ENCODE measurements around the gene METTL22. TPM values are rescaled to one million over a fixed set of nuclear protein-coding genes. Genes with fewer than 3 reads are reported as not detected.
A peak's percentile ranks its signal among the peaks of the same experiment; 100 is the strongest.

The METTL22 gene
- total RNA-seq, 4 donors from 2014 or later: 22.5 to 24.5 (median 23.4) TPM

DNA sequence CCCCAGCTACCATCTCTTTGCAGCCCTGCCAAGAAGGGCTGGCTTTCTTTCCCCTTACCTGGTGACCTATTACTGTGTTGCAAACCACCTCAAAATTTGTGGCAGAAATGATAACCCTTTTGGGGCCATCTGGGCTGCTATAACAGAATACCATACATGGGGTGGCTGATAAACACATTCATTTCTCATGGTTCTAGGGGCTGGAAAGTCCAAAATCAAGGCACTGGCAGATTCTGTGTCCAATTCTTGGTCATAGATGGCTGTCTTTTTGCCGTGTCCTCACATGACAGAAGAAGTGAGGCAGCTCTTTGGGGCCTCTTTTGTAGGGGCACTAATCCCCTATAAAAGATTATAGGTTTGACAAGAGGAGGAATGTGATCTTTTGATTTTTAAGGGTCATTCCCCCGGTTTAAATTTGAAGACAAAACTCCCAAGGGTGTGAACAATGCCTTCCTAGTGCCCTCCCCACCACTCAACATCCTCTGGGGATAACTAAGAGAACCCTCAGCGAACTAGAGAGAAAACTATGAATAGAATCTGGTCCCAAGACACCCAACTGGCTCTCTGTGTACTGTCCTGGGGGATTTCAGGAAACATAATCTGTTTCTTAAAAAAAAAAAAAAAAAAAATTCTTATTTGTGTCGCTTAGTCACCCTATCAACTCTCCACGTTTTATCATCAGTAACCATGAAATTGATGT, 1.7 kb upstream of the METTL22 start:
- Histone ChIP-seq H3K27me3 (peaks cover 0 to 20% (median 0%) of the 10 kb centered on the region in 4 donors), H3K9me3 (no peaks in the 10 kb centered on the region), H3K36me3 (peaks cover 0 to 9% (median 0%) of the 10 kb centered on the region in 4 donors), H3K4me3 (no peak overlapping the region), H3K4me1 (peaks cover 15 to 34% (median 20%) of the 10 kb centered on the region in 4 donors), H3K27ac (replicated peaks in 1 of 4) (no peak overlapping the region)
- TF ChIP-seq, protein P1, sequence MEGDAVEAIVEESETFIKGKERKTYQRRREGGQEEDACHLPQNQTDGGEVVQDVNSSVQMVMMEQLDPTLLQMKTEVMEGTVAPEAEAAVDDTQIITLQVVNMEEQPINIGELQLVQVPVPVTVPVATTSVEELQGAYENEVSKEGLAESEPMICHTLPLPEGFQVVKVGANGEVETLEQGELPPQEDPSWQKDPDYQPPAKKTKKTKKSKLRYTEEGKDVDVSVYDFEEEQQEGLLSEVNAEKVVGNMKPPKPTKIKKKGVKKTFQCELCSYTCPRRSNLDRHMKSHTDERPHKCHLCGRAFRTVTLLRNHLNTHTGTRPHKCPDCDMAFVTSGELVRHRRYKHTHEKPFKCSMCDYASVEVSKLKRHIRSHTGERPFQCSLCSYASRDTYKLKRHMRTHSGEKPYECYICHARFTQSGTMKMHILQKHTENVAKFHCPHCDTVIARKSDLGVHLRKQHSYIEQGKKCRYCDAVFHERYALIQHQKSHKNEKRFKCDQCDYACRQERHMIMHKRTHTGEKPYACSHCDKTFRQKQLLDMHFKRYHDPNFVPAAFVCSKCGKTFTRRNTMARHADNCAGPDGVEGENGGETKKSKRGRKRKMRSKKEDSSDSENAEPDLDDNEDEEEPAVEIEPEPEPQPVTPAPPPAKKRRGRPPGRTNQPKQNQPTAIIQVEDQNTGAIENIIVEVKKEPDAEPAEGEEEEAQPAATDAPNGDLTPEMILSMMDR (IDR thresholded peaks at IDR 0.05): no peak
- TF ChIP-seq POLR2AphosphoS5 (IDR thresholded peaks at IDR 0.05): no peak
- TF ChIP-seq EP300 (IDR thresholded peaks at IDR 0.05): no peak
- no peak for TF ChIP-seq POLR2A (IDR thresholded peaks at IDR 0.05; ENCODE audit: low read depth)
- DNase-seq (ENCODE audit: extremely low spot score): no peak
- WGBS: 71% methylated on average over 5 of the region's 5 CpGs
- intact Hi-C loops (cut with DNase I): no loop called here

DNA sequence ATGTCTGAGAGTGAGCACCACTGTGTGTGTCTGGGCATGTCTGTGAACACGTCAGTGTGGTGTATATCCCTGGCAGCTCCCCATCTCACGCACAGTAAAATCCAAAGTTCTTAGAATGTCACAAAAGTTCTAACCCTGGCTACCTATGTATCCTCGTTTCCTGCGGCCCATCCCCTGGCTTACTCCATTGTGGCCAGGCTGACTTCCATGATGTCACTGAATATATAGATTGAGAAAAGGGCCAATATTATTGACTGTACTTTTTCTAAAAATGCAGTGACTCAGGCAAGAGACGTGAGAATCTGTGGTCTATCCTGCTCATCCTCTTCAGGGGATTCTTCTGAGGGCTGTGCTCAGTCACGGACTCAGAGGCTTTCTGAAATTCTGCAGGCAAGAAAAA, 963 bp upstream of the METTL22 start:
- 82% methylated on average over 6 of the region's 6 CpGs for WGBS
- DNase-seq (ENCODE audit: extremely low spot score): no peak
- Histone ChIP-seq H3K4me1 (peaks cover 15 to 37% (median 20%) of the 10 kb centered on the region in 4 donors), H3K36me3 (peaks cover 2 to 15% (median 4%) of the 10 kb centered on the region in 4 donors), H3K27me3 (peaks cover 0 to 15% (median 0%) of the 10 kb centered on the region in 4 donors), H3K9me3 (no peaks in the 10 kb centered on the region), H3K27ac (replicated peaks in 1 of 4) (no peak overlapping the region), H3K4me3 (no peak overlapping the region)
- intact Hi-C loops (cut with DNase I): no loop called here
- TF ChIP-seq, protein P1 (IDR thresholded peaks at IDR 0.05): no peak
- TF ChIP-seq POLR2A (IDR thresholded peaks at IDR 0.05; ENCODE audit: low read depth) (no peak), POLR2AphosphoS5 (IDR thresholded peaks at IDR 0.05) (no peak), EP300 (IDR thresholded peaks at IDR 0.05) (no peak)

DNA sequence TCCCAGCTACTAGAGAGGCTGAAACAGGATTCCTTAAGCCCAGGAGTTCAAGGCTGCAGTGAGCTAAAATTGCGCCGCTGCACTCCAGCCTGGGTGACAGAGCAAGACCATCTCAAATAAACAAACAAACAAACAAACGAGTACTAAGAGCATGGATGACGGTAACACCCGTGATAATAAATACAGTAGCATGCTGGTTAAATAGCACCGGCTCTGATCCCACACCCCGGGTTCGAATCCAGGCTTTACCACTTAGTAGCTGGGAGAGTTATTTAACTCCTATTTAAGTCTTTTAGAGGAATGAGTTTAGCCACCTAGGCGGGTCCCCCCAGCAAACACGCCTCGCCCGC, 301 bp upstream of the METTL22 start:
- 26% methylated on average over 8 of the region's 12 CpGs for WGBS
- H3K27ac ChIP-seq (replicated peaks in 1 of 4): peak overlapping the region; percentile 62 to 89 (median 84)
- H3K9me3 ChIP-seq: no peaks in the 10 kb centered on the region
- intact Hi-C loops (cut with DNase I): no loop called here
- peaks cover 9 to 22% (median 10%) of the 10 kb centered on the region in 4 donors for H3K36me3 ChIP-seq
- peaks cover 15 to 37% (median 20%) of the 10 kb centered on the region in 4 donors for H3K4me1 ChIP-seq
- H3K4me3 ChIP-seq: peak overlapping the region; percentile 70 to 97 (median 84)
- DNase-seq (ENCODE audit: extremely low spot score): no peak
- H3K27me3 ChIP-seq: peaks cover 0 to 8% (median 0%) of the 10 kb centered on the region in 4 donors
- TF ChIP-seq POLR2A (IDR thresholded peaks at IDR 0.05; ENCODE audit: low read depth) (no peak), POLR2AphosphoS5 (IDR thresholded peaks at IDR 0.05) (no peak), EP300 (IDR thresholded peaks at IDR 0.05) (no peak)
- TF ChIP-seq, protein P1 (IDR thresholded peaks at IDR 0.05): no peak

DNA sequence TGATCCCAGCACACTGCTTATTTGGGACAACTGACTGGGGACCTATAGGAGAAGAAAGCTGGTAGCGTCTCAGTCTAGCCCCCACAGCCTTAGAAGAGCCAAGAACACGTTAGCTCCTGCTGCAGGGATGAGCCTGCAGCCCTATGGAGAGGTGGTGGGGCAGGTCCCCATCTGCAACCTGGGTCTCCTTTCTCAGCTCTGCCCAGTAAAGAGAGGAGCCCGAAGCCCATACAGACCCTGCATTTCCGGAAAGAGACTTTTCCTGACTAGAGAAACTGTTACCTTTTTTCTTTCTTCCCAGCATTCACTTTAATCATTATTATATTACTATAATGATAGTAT, 788 bp downstream of the METTL22 start:
- H3K36me3 ChIP-seq: peaks cover 20 to 32% (median 21%) of the 10 kb centered on the region in 4 donors
- H3K27ac ChIP-seq (replicated peaks in 1 of 4): peak overlapping the region in 3 of 4 donors; percentile 79 to 89 (median 88)
- DNase-seq (ENCODE audit: extremely low spot score): no peak
- TF ChIP-seq, protein P1 (IDR thresholded peaks at IDR 0.05): no peak
- TF ChIP-seq POLR2AphosphoS5 (IDR thresholded peaks at IDR 0.05) (no peak), EP300 (IDR thresholded peaks at IDR 0.05) (no peak), POLR2A (IDR thresholded peaks at IDR 0.05; ENCODE audit: low read depth) (no peak)
- no peaks in the 10 kb centered on the region for H3K9me3 ChIP-seq
- H3K4me3 ChIP-seq: peak overlapping the region; percentile 70 to 97 (median 84)
- 11% methylated on average over 4 of the region's 4 CpGs for WGBS
- H3K27me3 ChIP-seq: peaks cover 0 to 6% (median 0%) of the 10 kb centered on the region in 4 donors
- intact Hi-C loops (cut with DNase I): no loop called here
- H3K4me1 ChIP-seq: peaks cover 15 to 37% (median 20%) of the 10 kb centered on the region in 4 donors
